Neural crest cell (in vitro differentiated cells): ENCODE results near the gene ADORA2A. TPM values are rescaled to one million over a fixed set of nuclear protein-coding genes. Genes with fewer than 3 reads are reported as not detected.

Source experiments
- DNase-seq: peaks from one replicate; pipeline ENCODE4 v3.0.0; 2021; ENCODE audit warnings: low read depth, mixed read lengths, low spot score
- H3K27ac Mint-ChIP-seq: one replicate; pipeline ENCODE4 v1.8.0; 2021; ENCODE audit warnings: mild to moderate bottlenecking, mixed read lengths; ENCODE audit not compliant: unreplicated experiment
- H3K27me3 Mint-ChIP-seq: 2 replicates; pipeline ENCODE4 v1.8.0; 2021; ENCODE audit warnings: low read depth, mild to moderate bottlenecking, mixed read lengths
- H3K36me3 Mint-ChIP-seq: 2 replicates; pipeline ENCODE4 v1.8.0; 2021; ENCODE audit warnings: low read depth, mild to moderate bottlenecking, mixed read lengths
- H3K4me1 Mint-ChIP-seq: 2 replicates; pipeline ENCODE4 v1.8.0; 2021; ENCODE audit warnings: mixed read lengths
- H3K4me3 Mint-ChIP-seq: one replicate; pipeline ENCODE4 v1.8.0; 2021; ENCODE audit warnings: mild to moderate bottlenecking, mixed read lengths
- H3K9me3 Mint-ChIP-seq: 2 replicates; pipeline ENCODE4 v1.8.0; 2021; ENCODE audit warnings: mixed read lengths
- total RNA-seq: library from RNA; stranded (reverse); gene quantifications from 2 replicates; pipeline ENCODE4 v1.2.1, GENCODE V29; 2021
- TF ChIP-seq, protein P1 (sequence below): fragments of 200-600 bp; sonication (generic); conservative IDR thresholded peaks from 2 replicates; pipeline ENCODE4 v1.5.0; 2021; ENCODE audit warnings: antibody characterized with exemption, mild to moderate bottlenecking

ADORA2A gene
- total RNA-seq, 1 donor from 2014 or later = 2.8 TPM

DNA sequence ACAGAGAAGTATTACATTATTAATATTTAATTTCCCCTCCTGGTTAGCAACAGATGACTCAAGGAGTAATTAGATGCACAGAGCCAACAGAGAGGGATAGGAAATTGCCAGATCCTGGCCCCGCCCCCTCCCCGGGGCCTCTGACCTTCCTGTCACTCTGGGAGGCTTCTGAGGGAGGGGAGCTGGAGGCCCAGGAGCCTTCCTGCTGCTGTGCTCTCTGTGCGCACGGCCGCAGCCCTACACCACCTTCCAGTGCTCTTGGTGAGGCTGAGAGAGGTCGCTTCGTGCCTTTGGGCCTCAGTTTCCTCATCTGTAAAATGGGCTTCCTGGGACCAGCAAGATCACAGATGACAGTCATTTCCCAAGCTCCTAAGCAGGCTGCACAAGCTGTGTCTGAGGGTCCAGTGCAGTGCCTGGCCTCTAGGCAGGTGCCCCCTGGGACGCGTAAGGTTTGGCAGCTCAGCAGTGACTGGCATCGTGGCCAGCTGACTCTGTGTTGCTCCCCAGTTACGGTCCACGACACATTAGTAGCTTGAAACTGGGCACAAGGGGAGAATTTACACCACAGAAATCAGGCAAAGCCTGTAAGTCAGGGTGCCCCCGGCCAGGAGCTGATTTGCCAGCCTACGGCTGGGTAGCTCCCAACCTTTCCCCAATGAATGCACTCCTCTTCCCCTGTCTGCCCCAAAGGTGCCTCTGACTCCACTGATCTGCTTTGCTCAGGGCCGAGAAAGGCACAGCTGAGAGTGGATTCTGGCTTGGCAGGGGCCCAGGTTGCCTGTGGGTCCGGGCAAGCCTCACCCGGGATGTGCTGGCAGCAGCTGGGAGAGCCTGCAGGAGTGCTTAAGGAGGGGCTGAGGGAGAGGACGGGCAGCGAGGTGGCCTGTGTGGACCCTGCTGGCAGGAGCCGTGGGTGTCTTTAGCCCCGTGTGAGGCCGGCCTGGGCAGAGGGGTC, 2.3 kb downstream of the ADORA2A start:
- Mint-ChIP-seq H3K36me3 (no peaks in the 10 kb centered on the region), H3K27ac (no peak overlapping the region), H3K4me3 (peak overlapping the region; percentile 32), H3K9me3 (no peaks in the 10 kb centered on the region), H3K4me1 (peaks cover 18% of the 10 kb centered on the region), H3K27me3 (peaks cover 26% of the 10 kb centered on the region)
- TF ChIP-seq, protein P1, sequence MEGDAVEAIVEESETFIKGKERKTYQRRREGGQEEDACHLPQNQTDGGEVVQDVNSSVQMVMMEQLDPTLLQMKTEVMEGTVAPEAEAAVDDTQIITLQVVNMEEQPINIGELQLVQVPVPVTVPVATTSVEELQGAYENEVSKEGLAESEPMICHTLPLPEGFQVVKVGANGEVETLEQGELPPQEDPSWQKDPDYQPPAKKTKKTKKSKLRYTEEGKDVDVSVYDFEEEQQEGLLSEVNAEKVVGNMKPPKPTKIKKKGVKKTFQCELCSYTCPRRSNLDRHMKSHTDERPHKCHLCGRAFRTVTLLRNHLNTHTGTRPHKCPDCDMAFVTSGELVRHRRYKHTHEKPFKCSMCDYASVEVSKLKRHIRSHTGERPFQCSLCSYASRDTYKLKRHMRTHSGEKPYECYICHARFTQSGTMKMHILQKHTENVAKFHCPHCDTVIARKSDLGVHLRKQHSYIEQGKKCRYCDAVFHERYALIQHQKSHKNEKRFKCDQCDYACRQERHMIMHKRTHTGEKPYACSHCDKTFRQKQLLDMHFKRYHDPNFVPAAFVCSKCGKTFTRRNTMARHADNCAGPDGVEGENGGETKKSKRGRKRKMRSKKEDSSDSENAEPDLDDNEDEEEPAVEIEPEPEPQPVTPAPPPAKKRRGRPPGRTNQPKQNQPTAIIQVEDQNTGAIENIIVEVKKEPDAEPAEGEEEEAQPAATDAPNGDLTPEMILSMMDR = no peak
- DNase-seq = peak; percentile 38

GRCh38 chr22:24430431-24431308, 3.3 kb downstream of the ADORA2A start:
- Mint-ChIP-seq H3K4me3 (no peak overlapping the region), H3K27ac (no peak overlapping the region), H3K36me3 (no peaks in the 10 kb centered on the region), H3K27me3 (peaks cover 19% of the 10 kb centered on the region), H3K4me1 (peaks cover 19% of the 10 kb centered on the region), H3K9me3 (no peaks in the 10 kb centered on the region)
- DNase-seq = no peak
- TF ChIP-seq, protein P1 = no peak

- no peaks in the 10 kb centered on the region for H3K36me3 Mint-ChIP-seq
- peaks cover 19% of the 10 kb centered on the region for H3K4me1 Mint-ChIP-seq
- no peak overlapping the region for H3K4me3 Mint-ChIP-seq
- H3K9me3 Mint-ChIP-seq = no peaks in the 10 kb centered on the region
- no peak overlapping the region for H3K27ac Mint-ChIP-seq
- no peak for DNase-seq
- H3K27me3 Mint-ChIP-seq = peaks cover 11% of the 10 kb centered on the region
- TF ChIP-seq, protein P1 = no peak
Observed at GRCh38 chr22:24431309-24432034, 4.1 kb downstream of the ADORA2A start.

DNA sequence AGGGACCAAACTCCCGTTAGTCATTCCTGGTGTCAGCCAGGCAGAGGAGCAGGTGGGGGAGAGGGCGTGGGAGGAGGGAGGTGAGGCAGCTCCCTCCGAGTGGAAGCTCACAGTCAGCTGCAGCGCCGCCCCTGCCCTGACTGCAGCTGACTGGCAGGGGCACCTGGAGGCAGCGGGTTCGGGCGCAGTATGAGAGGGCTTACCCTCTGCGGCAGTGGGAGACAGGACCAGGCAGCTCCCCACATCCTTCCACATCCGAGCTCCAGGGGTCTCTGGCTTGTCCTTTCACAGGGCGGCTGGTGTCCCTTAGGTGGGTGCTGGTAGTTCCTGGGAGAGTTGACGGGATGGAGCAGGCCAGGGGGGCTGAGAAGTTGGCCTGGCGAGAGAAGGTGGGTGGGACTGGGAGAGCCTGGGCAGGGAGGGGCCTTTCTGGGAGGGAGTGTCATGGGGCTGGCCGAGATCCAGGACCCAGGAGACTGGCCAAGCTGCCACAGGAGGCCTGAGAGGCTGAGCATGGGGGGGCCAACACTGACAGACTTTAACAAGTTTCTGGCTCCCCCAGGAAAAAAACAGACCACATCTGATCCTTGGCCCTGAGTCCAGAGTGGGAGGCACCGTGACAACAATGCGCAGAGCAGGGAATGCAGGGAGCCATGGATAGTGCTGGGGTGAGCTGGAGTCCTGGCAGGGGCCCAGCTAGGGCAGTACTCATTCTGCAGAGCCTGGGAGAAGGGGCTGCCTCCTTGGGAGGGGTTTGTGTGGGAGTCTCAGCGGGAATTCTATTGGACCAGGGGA, 4.9 kb downstream of the ADORA2A start:
- H3K36me3 Mint-ChIP-seq = no peaks in the 10 kb centered on the region
- DNase-seq = no peak
- peaks cover 7% of the 10 kb centered on the region for H3K27me3 Mint-ChIP-seq
- H3K9me3 Mint-ChIP-seq = no peaks in the 10 kb centered on the region
- peaks cover 19% of the 10 kb centered on the region for H3K4me1 Mint-ChIP-seq
- TF ChIP-seq, protein P1 = no peak
- H3K27ac Mint-ChIP-seq = peak overlapping the region; percentile 19
- H3K4me3 Mint-ChIP-seq = no peak overlapping the region
